ENCODE measurements around the gene BLVRB.

The BLVRB gene

GRCh38 chr19:40494191-40494838 is 28.8 kb upstream of the BLVRB start:
- no peak for TF ChIP-seq EGR1 (IDR thresholded peaks at IDR 0.05)

DNA sequence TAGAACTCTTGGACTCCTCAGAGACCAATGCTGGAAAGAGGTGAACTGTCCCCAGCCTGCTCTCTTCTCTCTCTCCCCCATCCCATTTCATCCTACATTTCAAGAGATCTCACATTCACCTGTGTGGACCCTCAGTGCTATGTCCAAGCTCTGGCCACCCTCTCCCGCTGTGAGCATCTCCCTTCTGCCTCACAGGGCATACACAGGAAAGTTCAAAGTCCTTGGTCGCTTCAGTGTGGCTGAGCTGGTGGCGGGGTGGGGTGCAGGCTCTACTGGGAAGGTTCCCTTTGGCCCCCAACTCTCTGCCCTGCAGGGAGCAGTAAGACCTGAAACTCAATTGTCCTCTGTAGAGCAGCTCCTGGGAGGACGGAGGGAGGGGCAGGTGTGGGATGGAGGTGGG is 28.2 kb upstream of the BLVRB start:
- TF ChIP-seq TCF12 (IDR thresholded peaks at IDR 0.05; ENCODE audit: low read depth) (no peak), YY1 (IDR thresholded peaks at IDR 0.05; ENCODE audit: low read depth) (no peak), TEAD4 (IDR thresholded peaks at IDR 0.05) (no peak), CEBPB (IDR thresholded peaks at IDR 0.05) (no peak), EGR1 (IDR thresholded peaks at IDR 0.05) (no peak)
- TF ChIP-seq, protein P1, sequence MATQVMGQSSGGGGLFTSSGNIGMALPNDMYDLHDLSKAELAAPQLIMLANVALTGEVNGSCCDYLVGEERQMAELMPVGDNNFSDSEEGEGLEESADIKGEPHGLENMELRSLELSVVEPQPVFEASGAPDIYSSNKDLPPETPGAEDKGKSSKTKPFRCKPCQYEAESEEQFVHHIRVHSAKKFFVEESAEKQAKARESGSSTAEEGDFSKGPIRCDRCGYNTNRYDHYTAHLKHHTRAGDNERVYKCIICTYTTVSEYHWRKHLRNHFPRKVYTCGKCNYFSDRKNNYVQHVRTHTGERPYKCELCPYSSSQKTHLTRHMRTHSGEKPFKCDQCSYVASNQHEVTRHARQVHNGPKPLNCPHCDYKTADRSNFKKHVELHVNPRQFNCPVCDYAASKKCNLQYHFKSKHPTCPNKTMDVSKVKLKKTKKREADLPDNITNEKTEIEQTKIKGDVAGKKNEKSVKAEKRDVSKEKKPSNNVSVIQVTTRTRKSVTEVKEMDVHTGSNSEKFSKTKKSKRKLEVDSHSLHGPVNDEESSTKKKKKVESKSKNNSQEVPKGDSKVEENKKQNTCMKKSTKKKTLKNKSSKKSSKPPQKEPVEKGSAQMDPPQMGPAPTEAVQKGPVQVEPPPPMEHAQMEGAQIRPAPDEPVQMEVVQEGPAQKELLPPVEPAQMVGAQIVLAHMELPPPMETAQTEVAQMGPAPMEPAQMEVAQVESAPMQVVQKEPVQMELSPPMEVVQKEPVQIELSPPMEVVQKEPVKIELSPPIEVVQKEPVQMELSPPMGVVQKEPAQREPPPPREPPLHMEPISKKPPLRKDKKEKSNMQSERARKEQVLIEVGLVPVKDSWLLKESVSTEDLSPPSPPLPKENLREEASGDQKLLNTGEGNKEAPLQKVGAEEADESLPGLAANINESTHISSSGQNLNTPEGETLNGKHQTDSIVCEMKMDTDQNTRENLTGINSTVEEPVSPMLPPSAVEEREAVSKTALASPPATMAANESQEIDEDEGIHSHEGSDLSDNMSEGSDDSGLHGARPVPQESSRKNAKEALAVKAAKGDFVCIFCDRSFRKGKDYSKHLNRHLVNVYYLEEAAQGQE (IDR thresholded peaks at IDR 0.05; ENCODE audit: low read depth) = no peak

- TF ChIP-seq RAD21 (IDR thresholded peaks at IDR 0.05; ENCODE audit: low read depth) (no peak), EGR1 (IDR thresholded peaks at IDR 0.05) (no peak), ZBTB7A (IDR thresholded peaks at IDR 0.05; ENCODE audit: low read depth) (no peak), EP300 (IDR thresholded peaks at IDR 0.05; ENCODE audit: borderline replicate concordance) (no peak), TEAD4 (IDR thresholded peaks at IDR 0.05) (no peak), CEBPB (IDR thresholded peaks at IDR 0.05) (no peak), NFIC (IDR thresholded peaks at IDR 0.05) (no peak), TCF12 (IDR thresholded peaks at IDR 0.05; ENCODE audit: low read depth) (no peak), TAF1 (IDR thresholded peaks at IDR 0.05; ENCODE audit: low read depth) (no peak), MAX (IDR thresholded peaks at IDR 0.05) (no peak), CREB1 (IDR thresholded peaks at IDR 0.05; ENCODE audit: low read depth) (no peak), YY1 (IDR thresholded peaks at IDR 0.05; ENCODE audit: low read depth) (no peak), FOXM1 (IDR thresholded peaks at IDR 0.05; ENCODE audit: borderline replicate concordance, low read depth) (no peak)
- TF ChIP-seq, protein P2, sequence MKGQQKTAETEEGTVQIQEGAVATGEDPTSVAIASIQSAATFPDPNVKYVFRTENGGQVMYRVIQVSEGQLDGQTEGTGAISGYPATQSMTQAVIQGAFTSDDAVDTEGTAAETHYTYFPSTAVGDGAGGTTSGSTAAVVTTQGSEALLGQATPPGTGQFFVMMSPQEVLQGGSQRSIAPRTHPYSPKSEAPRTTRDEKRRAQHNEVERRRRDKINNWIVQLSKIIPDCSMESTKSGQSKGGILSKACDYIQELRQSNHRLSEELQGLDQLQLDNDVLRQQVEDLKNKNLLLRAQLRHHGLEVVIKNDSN (IDR thresholded peaks at IDR 0.05) = no peak
- TF ChIP-seq, protein P1 (IDR thresholded peaks at IDR 0.05; ENCODE audit: low read depth) = no peak
These were observed 26.7 kb upstream of the BLVRB start for GRCh38 chr19:40492274-40492673.

DNA sequence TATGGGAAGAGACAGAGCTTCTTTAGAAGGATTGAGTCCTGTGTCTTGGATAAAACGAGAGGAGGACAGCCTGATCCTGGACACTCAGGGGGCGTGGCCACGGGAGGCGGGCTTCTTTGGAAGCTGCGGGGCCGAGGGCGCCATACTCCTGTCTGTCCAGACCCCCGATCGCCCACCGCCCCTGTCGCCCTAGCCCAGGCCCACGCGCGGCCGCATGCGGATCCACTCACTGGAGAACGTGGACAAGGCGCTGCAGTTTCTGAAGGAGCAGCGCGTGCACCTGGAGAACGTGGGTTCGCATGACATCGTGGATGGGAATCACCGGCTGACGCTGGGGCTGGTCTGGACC is 24.3 kb upstream of the BLVRB start:
- TF ChIP-seq, protein P2 (IDR thresholded peaks at IDR 0.05) = no peak
- TF ChIP-seq, protein P1 (IDR thresholded peaks at IDR 0.05; ENCODE audit: low read depth) = no peak
- TF ChIP-seq TCF12 (IDR thresholded peaks at IDR 0.05; ENCODE audit: low read depth) = no peak
- no peak for TF ChIP-seq FOXM1 (IDR thresholded peaks at IDR 0.05; ENCODE audit: borderline replicate concordance, low read depth)
- no peak for TF ChIP-seq TAF1 (IDR thresholded peaks at IDR 0.05; ENCODE audit: low read depth)
- TF ChIP-seq EGR1 (IDR thresholded peaks at IDR 0.05) = no peak
- TF ChIP-seq YY1 (IDR thresholded peaks at IDR 0.05; ENCODE audit: low read depth) = no peak
- TF ChIP-seq NFIC (IDR thresholded peaks at IDR 0.05) = no peak
- TF ChIP-seq CEBPB (IDR thresholded peaks at IDR 0.05) = no peak

DNA sequence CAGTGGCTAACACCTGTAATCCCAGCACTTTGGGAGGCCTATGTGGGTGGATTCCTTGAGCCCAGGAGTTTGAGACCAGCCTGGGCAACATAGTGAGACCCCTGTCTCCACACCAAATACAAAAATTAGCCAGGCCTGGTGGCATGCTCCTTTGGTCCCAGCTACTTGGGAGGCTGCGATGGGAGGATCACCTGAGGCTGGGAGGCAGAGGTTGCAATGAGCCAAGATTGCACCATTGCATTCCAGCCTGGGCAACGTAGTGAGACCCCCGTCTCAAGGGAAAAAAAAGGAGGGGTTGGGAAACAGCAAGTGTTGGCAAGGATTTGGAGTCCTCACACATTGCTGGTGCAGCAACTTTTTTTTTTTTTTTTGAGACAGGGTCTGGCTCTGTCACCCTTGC is 20.5 kb upstream of the BLVRB start:
- TF ChIP-seq ZBTB7A (IDR thresholded peaks at IDR 0.05; ENCODE audit: low read depth) = no peak
- no peak for TF ChIP-seq YY1 (IDR thresholded peaks at IDR 0.05; ENCODE audit: low read depth)
- TF ChIP-seq, protein P1 (IDR thresholded peaks at IDR 0.05; ENCODE audit: low read depth) = no peak
- no peak for TF ChIP-seq TAF1 (IDR thresholded peaks at IDR 0.05; ENCODE audit: low read depth)

Data from Ishikawa (cell line).